Measurements from ENCODE around the gene MLH3.

MLH3 gene

DNA sequence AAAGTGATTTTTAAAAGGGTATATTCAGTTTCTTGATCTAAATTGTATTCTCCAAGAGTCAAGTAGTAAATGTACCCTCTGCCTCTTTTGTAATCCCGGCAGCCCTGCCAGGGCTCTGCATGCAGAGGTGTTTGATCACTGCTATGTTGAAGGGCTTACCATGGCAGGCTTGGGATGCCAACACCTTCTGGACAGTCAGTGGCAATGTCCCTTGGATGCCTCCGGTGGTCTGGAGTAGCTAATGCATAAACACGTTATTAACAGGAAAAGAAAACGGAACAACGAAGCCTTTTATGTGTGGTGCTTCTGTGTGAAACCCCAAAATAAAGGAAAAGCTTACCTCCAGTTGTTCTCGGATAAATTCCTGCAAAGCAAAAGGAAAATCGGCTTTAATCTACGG is 28.6 kb downstream of the MLH3 start:
- peak; percentile 22 to 44 (median 43) for DNase-seq
- Histone ChIP-seq H3K27ac (ENCODE audit: insufficient read depth in 1 of 2, low read depth in 1 of 2, low read length in 2 of 2, poor library complexity in 1 of 2, severe bottlenecking in 2 of 2) (no peak overlapping the region), H3K27me3 (replicated peaks in 2 of 5; ENCODE audit: control insufficient read depth in 4 of 5, insufficient read depth in 5 of 5, low read length in 4 of 5) (no peaks in the 10 kb centered on the region), H3K4me1 (ENCODE audit: control extremely low read depth in 1 of 4, control insufficient read depth in 4 of 4, insufficient read depth in 4 of 4, low read length in 3 of 4) (peaks cover 0 to 9% (median 8%) of the 10 kb centered on the region in 4 experiments), H3K36me3 (ENCODE audit: control insufficient read depth in 4 of 4, insufficient read depth in 4 of 4, low read length in 3 of 4) (peaks cover 7 to 66% (median 36%) of the 10 kb centered on the region in 4 experiments), H3K9me3 (ENCODE audit: control extremely low read depth in 1 of 5, control insufficient read depth in 4 of 5, insufficient read depth in 2 of 5, low read depth in 1 of 5, low read length in 4 of 5) (no peaks in the 10 kb centered on the region), H3K4me3 (ENCODE audit: control insufficient read depth in 1 of 7, extremely low read depth in 1 of 7, insufficient read depth in 4 of 7, low read depth in 2 of 7, low read length in 6 of 7) (no peak overlapping the region)
- POLR2A ChIA-PET, result no interaction called here
- WGBS (ENCODE audit: insufficient coverage), result 88% methylated on average over 6 of the region's 8 CpGs
- CTCF ChIA-PET, result interaction anchor here (0.6 to 4.1 kb wide), 8 partner anchors 8 to 75 kb away, joined by 3 to 21 read pairs (median 4); partner anchors contain the start of gene ACYP1

GRCh38 chr14:75018694-75019093 is 32.6 kb downstream of the MLH3 start:
- Histone ChIP-seq H3K36me3 (ENCODE audit: control insufficient read depth in 4 of 4, insufficient read depth in 4 of 4, low read length in 3 of 4) (peaks cover 5 to 78% (median 59%) of the 10 kb centered on the region in 4 experiments), H3K27ac (ENCODE audit: insufficient read depth in 1 of 2, low read depth in 1 of 2, low read length in 2 of 2, poor library complexity in 1 of 2, severe bottlenecking in 2 of 2) (no peak overlapping the region), H3K4me1 (ENCODE audit: control extremely low read depth in 1 of 4, control insufficient read depth in 4 of 4, insufficient read depth in 4 of 4, low read length in 3 of 4) (no peaks in the 10 kb centered on the region), H3K4me3 (ENCODE audit: control insufficient read depth in 1 of 7, extremely low read depth in 1 of 7, insufficient read depth in 4 of 7, low read depth in 2 of 7, low read length in 6 of 7) (no peak overlapping the region), H3K9me3 (ENCODE audit: control extremely low read depth in 1 of 5, control insufficient read depth in 4 of 5, insufficient read depth in 2 of 5, low read depth in 1 of 5, low read length in 4 of 5) (no peaks in the 10 kb centered on the region), H3K27me3 (replicated peaks in 2 of 5; ENCODE audit: control insufficient read depth in 4 of 5, insufficient read depth in 5 of 5, low read length in 4 of 5) (no peaks in the 10 kb centered on the region)
- no peak for DNase-seq
- CTCF ChIA-PET, result interaction anchor here (0.8 to 1.4 kb wide), 7 partner anchors 12 to 57 kb away, joined by 3 to 4 read pairs (median 3); no protein-coding TSS in a partner anchor
- POLR2A ChIA-PET, result no interaction called here
- WGBS (ENCODE audit: insufficient coverage), result 100% methylated on average over 3 of the region's 3 CpGs

GRCh38 chr14:75016815-75017214 is 34.5 kb downstream of the MLH3 start:
- Histone ChIP-seq H3K9me3 (ENCODE audit: control extremely low read depth in 1 of 5, control insufficient read depth in 4 of 5, insufficient read depth in 2 of 5, low read depth in 1 of 5, low read length in 4 of 5) (no peaks in the 10 kb centered on the region), H3K36me3 (ENCODE audit: control insufficient read depth in 4 of 4, insufficient read depth in 4 of 4, low read length in 3 of 4) (peaks cover 5 to 79% (median 58%) of the 10 kb centered on the region in 4 experiments), H3K27ac (ENCODE audit: insufficient read depth in 1 of 2, low read depth in 1 of 2, low read length in 2 of 2, poor library complexity in 1 of 2, severe bottlenecking in 2 of 2) (no peak overlapping the region), H3K27me3 (replicated peaks in 2 of 5; ENCODE audit: control insufficient read depth in 4 of 5, insufficient read depth in 5 of 5, low read length in 4 of 5) (no peaks in the 10 kb centered on the region), H3K4me3 (ENCODE audit: control insufficient read depth in 1 of 7, extremely low read depth in 1 of 7, insufficient read depth in 4 of 7, low read depth in 2 of 7, low read length in 6 of 7) (no peak overlapping the region), H3K4me1 (ENCODE audit: control extremely low read depth in 1 of 4, control insufficient read depth in 4 of 4, insufficient read depth in 4 of 4, low read length in 3 of 4) (no peaks in the 10 kb centered on the region)
- POLR2A ChIA-PET, result no interaction called here
- WGBS (ENCODE audit: insufficient coverage), result 94% methylated on average over 2 of the region's 3 CpGs
- CTCF ChIA-PET, result interaction anchor here (1.3 kb wide), 1 partner anchor 8 kb away, joined by 4 read pairs; no protein-coding TSS in a partner anchor
- DNase-seq, result no peak

DNA sequence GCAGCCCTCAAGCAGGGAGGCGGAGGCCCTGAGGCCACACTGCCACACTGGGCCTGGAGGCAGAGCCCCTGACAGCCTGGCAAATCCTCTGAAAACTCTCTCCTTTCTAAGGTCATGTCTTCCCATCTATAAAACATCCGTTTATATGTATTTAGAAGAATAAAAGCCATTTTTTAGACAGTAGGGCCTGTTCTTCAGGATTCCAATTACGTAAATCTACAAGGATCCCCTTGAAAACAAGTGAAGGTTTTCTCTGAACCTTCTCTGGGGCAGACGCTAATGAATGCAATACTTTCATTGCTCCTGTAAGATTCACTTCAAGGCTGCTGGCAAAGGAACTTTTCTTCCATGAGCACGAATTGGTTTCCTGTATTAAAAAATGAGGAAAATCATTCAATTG is 35.8 kb downstream of the MLH3 start:
- no peaks in the 10 kb centered on the region for H3K27me3 ChIP-seq (replicated peaks in 2 of 5; ENCODE audit: control insufficient read depth in 4 of 5, insufficient read depth in 5 of 5, low read length in 4 of 5)
- ChIA-PET POLR2A (no interaction called here), CTCF (interaction anchor here (1.3 to 1.6 kb wide), 2 partner anchors 8 to 10 kb away, joined by 4 to 5 read pairs; no protein-coding TSS in a partner anchor)
- DNase-seq, result no peak
- H3K36me3 ChIP-seq (ENCODE audit: control insufficient read depth in 4 of 4, insufficient read depth in 4 of 4, low read length in 3 of 4), result peaks cover 5 to 81% (median 65%) of the 10 kb centered on the region in 4 experiments
- no peaks in the 10 kb centered on the region for H3K4me1 ChIP-seq (ENCODE audit: control extremely low read depth in 1 of 4, control insufficient read depth in 4 of 4, insufficient read depth in 4 of 4, low read length in 3 of 4)
- WGBS (ENCODE audit: insufficient coverage), result 98% methylated on average over 3 of the region's 5 CpGs
- no peak overlapping the region for H3K4me3 ChIP-seq (ENCODE audit: control insufficient read depth in 1 of 7, extremely low read depth in 1 of 7, insufficient read depth in 4 of 7, low read depth in 2 of 7, low read length in 6 of 7)
- H3K27ac ChIP-seq (ENCODE audit: insufficient read depth in 1 of 2, low read depth in 1 of 2, low read length in 2 of 2, poor library complexity in 1 of 2, severe bottlenecking in 2 of 2), result no peak overlapping the region
- H3K9me3 ChIP-seq (ENCODE audit: control extremely low read depth in 1 of 5, control insufficient read depth in 4 of 5, insufficient read depth in 2 of 5, low read depth in 1 of 5, low read length in 4 of 5), result no peaks in the 10 kb centered on the region

DNA sequence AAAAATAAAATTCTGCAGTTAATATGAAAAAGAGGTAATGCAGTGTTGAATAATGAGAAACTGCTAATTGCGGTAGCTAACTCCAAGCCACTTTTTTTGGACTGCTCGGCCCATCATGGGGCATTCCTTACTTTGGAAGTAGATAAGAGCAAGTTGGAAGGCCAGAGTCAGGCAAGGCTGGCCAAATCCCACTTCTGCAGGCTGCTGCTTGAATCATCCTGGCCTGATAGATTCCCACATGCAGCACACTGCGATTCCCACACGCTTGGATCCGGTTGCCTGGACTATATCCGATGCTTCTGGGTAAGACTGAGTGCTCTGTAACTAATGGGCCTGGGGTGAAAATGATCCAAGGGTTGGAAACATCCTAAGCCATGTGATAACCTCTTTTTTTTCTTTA is 38.0 kb downstream of the MLH3 start:
- H3K27me3 ChIP-seq (replicated peaks in 2 of 5; ENCODE audit: control insufficient read depth in 4 of 5, insufficient read depth in 5 of 5, low read length in 4 of 5), result no peaks in the 10 kb centered on the region
- H3K4me3 ChIP-seq (ENCODE audit: control insufficient read depth in 1 of 7, extremely low read depth in 1 of 7, insufficient read depth in 4 of 7, low read depth in 2 of 7, low read length in 6 of 7), result no peak overlapping the region
- no peak for DNase-seq
- ChIA-PET CTCF (interaction anchor here (1.0 to 1.1 kb wide), 3 partner anchors 10 to 13 kb away, joined by 3 to 4 read pairs (median 3); partner anchors contain the start of gene EIF2B2), POLR2A (no interaction called here)
- H3K4me1 ChIP-seq (ENCODE audit: control extremely low read depth in 1 of 4, control insufficient read depth in 4 of 4, insufficient read depth in 4 of 4, low read length in 3 of 4), result no peaks in the 10 kb centered on the region
- H3K9me3 ChIP-seq (ENCODE audit: control extremely low read depth in 1 of 5, control insufficient read depth in 4 of 5, insufficient read depth in 2 of 5, low read depth in 1 of 5, low read length in 4 of 5), result no peaks in the 10 kb centered on the region
- WGBS (ENCODE audit: insufficient coverage), result 100% methylated on average over 2 of the region's 6 CpGs
- no peak overlapping the region for H3K27ac ChIP-seq (ENCODE audit: insufficient read depth in 1 of 2, low read depth in 1 of 2, low read length in 2 of 2, poor library complexity in 1 of 2, severe bottlenecking in 2 of 2)
- peaks cover 11 to 84% (median 70%) of the 10 kb centered on the region in 4 experiments for H3K36me3 ChIP-seq (ENCODE audit: control insufficient read depth in 4 of 4, insufficient read depth in 4 of 4, low read length in 3 of 4)

GRCh38 chr14:75011356-75011994 is 39.8 kb downstream of the MLH3 start:
- Histone ChIP-seq H3K4me3 (ENCODE audit: control insufficient read depth in 1 of 7, extremely low read depth in 1 of 7, insufficient read depth in 4 of 7, low read depth in 2 of 7, low read length in 6 of 7) (no peak overlapping the region), H3K4me1 (ENCODE audit: control extremely low read depth in 1 of 4, control insufficient read depth in 4 of 4, insufficient read depth in 4 of 4, low read length in 3 of 4) (no peaks in the 10 kb centered on the region), H3K36me3 (ENCODE audit: control insufficient read depth in 4 of 4, insufficient read depth in 4 of 4, low read length in 3 of 4) (peaks cover 14 to 89% (median 75%) of the 10 kb centered on the region in 4 experiments), H3K27me3 (replicated peaks in 2 of 5; ENCODE audit: control insufficient read depth in 4 of 5, insufficient read depth in 5 of 5, low read length in 4 of 5) (no peaks in the 10 kb centered on the region), H3K27ac (ENCODE audit: insufficient read depth in 1 of 2, low read depth in 1 of 2, low read length in 2 of 2, poor library complexity in 1 of 2, severe bottlenecking in 2 of 2) (no peak overlapping the region), H3K9me3 (ENCODE audit: control extremely low read depth in 1 of 5, control insufficient read depth in 4 of 5, insufficient read depth in 2 of 5, low read depth in 1 of 5, low read length in 4 of 5) (no peaks in the 10 kb centered on the region)
- no peak for DNase-seq
- ChIA-PET CTCF (no interaction called here), POLR2A (no interaction called here)
- WGBS (ENCODE audit: insufficient coverage), result 100% methylated on average over 3 of the region's 4 CpGs

- no peak overlapping the region for H3K4me3 ChIP-seq (ENCODE audit: control insufficient read depth in 1 of 7, extremely low read depth in 1 of 7, insufficient read depth in 4 of 7, low read depth in 2 of 7, low read length in 6 of 7)
- H3K4me1 ChIP-seq (ENCODE audit: control extremely low read depth in 1 of 4, control insufficient read depth in 4 of 4, insufficient read depth in 4 of 4, low read length in 3 of 4), result no peaks in the 10 kb centered on the region
- no peaks in the 10 kb centered on the region for H3K9me3 ChIP-seq (ENCODE audit: control extremely low read depth in 1 of 5, control insufficient read depth in 4 of 5, insufficient read depth in 2 of 5, low read depth in 1 of 5, low read length in 4 of 5)
- no peak for DNase-seq
- POLR2A ChIA-PET, result no interaction called here
- H3K27ac ChIP-seq (ENCODE audit: insufficient read depth in 1 of 2, low read depth in 1 of 2, low read length in 2 of 2, poor library complexity in 1 of 2, severe bottlenecking in 2 of 2), result no peak overlapping the region
- CTCF ChIA-PET, result no interaction called here
- peaks cover 16 to 89% (median 76%) of the 10 kb centered on the region in 4 experiments for H3K36me3 ChIP-seq (ENCODE audit: control insufficient read depth in 4 of 4, insufficient read depth in 4 of 4, low read length in 3 of 4)
- no peaks in the 10 kb centered on the region for H3K27me3 ChIP-seq (replicated peaks in 2 of 5; ENCODE audit: control insufficient read depth in 4 of 5, insufficient read depth in 5 of 5, low read length in 4 of 5)
- 100% methylated on average over 2 of the region's 4 CpGs for WGBS (ENCODE audit: insufficient coverage)
Measured at GRCh38 chr14:75010472-75011093, 40.7 kb downstream of the MLH3 start.

All from common myeloid progenitor, CD34-positive (primary cell).